ENCODE results near the gene PIGR.

The PIGR gene

DNA sequence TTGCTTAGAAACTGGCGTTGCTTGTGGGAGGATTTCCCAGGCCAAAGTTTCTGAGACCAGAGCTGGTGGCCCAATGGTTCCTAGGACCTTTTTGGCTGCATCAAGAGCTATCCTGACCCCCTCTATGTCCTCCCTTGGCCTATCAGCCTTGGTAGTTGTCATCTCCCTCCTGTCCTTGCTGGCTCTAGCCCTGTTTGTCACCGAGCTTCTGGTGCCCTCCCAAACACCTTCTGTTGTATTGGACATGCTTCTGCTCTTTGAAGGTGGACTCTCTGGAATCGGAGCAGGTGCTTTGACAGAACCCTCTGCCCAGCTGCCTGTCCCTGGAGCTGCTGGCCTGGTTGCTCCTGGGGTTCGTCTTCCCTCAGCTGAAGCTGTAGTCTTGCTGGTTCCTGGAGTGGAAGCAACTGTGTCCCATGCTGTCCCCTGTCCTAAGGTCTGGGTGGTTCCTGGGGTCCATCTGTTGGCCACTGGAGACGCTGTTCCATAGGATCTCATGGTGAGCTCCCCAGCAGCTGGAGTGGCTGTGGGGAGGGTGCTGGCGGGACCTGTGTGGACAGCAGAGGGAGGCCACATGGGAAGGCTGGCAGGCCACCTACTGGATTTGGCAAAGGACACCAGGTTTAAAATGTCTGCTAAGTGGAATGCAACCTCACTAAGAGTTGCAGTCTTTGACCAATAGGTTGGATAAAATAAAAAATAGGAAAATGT is 14.6 kb upstream of the PIGR start:
- no peak for DNase-seq

DNA sequence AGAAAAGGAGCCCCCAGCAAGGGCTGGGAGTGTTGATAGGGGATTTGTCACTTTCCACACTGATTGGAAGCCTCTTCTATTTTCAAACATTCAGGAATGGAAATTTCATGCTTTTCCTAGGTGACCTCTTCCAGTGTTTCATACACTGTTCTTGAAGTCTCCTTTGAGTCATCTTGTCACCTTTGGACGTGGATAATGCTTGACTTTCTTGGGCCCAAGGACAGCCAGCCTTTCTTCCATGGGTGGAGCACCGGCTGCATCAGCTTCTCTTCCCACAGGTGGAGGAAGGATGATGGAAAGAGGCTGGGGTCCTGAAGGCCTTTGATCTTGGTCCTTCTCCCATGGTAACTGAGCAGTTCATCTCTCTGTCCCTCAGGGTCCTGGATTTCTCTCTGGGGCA is 11.9 kb upstream of the PIGR start:
- no peak for DNase-seq

DNA sequence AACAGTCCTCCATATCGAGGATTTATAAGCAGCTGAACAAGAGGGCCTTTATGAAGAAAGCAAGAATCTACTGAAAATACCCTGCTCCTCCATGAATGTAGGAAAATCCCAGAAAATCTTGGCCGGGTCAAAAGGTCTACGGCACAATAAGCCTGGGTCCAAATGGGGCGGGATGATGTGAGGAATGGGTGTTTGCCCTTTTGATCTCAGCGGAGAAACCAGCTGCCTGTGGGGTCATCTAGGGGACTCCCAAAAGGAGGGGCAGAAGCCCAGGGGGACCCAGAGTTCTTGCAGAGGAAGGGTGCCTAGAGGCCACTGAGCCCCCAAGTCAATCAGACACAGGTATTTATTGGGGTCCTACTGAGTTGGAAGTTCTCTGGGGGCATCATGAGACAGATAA is 11.4 kb upstream of the PIGR start:
- no peak for DNase-seq

DNA sequence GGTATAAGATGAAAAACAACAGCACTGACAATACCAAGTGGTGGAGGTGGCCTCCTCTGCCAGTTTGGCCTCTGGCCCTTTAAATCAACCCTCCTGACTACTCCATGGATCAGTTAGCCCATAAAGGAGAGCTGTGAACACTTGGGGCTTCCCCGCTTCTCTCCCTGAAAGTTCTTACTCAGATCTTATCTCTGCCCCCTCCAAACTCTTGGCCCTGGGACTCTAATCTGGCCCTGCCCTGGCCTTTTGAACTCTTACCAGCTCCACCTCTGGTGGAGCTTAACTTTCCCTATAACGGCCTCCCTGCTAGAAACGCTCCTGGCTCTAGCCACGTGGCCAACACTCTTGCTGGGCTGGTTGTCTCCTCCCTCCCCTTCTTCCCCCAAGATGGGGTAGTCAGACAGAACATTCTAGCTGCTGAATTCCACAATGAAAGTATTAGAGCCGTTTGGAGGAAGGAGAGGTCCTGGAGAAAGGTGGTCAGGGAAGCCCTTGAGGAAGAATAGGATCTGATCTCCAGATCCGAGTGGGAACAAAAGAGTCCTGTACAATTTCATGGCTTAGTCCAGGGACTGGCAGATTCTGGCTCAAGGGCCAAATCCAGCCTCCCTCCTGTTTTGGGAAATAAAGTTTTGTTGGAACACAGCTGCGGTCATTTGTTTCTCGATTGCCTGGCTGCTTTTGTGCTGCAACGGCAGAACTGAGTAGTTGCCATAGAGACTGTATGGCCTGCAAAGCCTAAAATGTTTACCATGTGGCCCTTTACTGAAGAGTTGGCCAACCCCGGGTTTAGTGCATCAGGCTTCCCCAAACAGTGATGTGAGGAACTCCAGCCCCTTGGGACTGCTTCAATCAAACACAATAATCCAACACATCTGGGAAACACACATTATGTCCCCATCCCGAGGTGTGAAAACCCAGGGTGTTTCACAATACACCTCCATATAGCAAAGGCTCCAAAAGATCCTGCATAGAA is 9.5 kb upstream of the PIGR start:
- DNase-seq = no peak

DNA sequence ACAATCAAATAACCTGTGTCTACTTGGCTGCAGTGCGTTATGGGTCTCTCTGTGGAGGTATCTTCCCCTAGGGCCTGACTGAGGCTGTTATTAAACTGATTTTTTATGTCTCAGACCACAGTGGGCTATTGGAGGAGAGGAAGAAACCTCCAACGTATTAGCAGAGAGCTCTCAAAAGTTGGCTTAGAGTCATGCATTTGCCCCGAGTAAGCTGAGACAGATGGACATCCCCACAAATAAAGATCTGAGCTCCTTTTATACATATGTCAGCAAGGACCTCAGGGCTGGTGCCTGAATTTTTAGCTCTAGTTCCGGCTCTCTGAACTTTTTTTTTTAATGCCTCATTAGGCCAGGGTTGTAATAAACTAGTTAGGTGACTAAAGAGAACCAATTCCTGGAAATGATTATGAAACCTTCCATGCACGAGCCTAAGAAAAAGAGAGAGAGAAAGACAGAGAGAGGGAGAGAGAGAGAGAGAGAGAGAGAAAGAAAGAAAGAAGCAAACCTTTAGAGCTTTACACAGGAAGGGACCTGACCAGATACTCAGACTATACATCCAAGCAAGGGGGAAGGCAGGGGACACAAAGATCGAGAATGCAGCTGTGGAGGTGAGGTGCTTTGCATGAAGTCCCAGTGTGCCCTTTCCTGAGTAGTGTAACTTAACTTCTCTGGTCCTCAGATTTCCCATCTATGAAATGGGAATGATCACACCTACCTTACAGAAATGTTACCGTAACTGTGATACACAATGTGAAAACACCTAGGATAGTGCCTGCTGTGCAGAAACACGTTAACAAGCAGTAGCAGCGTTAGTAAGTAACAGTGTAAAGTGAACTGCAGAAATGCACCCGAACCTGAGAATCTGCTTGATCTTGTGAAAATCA is 8.4 kb upstream of the PIGR start:
- DNase-seq = no peak

DNA sequence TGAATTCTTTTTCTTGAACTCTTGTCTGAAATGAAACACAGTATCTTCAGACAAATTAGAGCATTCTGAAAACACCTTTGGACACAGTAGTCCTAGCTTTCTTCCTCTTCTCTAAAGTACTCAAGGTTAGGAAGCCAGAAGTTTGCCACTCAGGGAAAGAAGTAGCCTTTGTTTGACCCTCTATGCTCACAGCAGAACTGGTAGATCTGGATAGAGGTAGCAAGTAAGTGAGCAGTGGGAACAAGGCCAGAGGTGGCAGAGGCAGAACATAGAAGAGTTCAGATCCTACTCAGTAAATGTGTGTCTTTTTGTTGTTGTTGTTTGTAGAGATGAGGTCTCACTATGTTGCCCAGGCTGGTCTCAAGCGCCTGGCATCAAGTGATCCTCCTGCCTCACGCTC is 7.4 kb upstream of the PIGR start:
- no peak for DNase-seq

DNA sequence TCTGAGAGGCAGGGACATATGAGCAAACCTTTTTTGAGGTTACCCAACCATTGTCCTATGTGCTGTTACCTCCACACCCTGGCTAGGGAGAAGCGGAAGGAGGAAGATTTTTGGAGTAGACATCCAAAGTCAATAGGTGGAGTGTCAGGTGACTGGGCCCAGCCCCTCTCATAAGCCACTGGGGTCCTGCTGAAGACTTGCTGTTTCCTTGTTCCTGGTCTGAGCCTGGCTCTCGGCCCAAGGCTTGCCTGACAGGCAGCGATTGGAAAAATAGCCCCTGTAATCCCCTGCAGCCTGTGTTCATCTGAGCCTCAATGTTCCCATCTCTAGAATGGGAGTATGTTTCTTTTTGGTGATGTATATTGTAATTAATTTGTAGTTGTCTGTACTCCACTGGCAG is 6.9 kb upstream of the PIGR start:
- no peak for DNase-seq

DNA sequence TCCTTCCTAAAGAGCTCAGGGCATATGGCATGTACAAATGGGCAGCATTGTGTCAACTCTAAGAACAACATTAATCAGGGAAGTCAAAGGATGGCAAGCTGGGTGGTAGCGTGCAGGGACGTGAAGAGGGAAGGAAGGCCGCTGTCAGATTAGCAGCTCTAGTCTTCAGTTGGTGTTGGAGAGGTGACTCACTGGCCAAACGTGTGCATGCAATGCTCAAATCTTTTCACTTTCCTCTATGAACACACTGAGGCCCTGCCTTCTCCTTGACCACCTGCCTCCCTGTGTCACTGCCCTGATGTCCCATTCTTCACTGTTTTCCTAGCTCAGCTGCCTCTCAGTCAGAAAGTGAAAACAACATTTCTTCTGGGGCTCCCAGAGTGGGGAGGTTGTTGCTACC is 5.9 kb upstream of the PIGR start:
- DNase-seq = no peak

DNA sequence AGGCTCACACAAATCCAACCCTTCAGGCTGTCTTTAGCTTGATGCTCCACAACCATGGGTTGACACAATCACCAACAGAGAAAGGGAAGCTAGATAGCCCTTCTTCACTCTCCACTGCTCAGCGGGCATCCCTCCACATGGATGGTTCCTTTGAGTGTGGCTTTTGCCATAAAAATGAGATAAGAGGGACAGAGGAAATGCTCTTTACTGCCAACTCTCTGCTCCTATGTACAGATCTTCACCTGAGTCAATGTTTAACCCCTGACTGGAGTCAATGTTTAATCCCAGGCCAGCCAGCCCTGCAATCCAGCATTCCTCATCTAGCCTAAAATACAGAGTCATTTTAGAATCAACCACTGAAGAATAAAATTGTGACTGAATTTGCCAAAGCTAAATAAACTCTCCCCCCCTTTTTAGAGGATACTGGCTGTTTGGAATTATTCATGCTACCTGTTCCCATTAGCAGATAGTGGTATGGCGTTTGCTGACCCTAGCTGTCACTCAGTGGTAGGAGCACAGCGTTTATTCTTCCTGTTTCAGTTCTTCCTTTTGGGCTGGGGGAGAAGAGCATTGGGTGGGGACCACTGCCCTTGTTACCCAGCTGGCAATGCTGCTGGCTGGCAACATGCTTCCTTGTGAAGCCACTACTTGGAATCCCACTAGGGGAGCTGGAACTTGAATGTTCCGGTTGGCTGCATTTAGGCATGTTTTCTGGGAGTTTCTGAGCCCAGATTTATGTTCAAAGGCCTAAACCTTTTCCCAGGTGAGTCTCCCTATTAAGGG is 5.2 kb upstream of the PIGR start:
- DNase-seq = no peak

DNA sequence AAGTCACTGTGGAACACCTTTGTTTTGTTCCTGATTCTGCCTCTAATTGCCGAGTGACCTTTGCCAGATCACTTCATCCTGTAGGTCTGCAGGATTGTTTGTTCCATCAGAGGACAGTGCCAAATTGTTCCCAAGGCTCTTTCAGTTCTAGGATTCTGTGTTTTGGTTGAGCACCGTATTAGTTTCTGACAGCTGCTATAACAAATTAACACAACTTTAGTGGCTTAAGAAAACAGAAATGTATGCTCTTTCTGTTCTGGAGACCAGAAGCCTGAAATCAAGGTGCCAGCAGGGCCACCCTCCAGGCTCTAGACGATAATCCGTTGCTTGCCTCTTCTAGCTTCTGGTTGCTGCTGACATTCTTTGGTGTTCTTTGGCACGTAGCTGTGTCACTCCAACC is 3.4 kb upstream of the PIGR start:
- DNase-seq = no peak

DNA sequence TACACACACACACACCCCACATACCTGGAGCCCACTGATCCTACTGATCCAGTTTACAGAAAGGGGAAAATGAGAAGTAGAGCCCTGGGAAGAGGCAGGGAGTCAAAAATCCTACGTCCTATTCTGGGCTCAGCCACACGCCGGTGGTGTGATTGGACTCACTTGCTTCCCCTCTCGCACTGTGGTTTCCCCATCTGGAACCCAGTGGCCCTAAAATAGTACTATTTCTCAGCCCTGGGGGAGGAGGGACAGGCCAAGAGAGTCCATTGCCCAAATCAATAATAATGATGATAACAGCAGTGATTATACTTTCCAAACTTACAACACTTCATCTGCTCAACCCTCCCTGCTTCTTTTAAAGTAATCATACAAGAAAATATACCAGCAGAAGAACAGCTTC is 2.9 kb upstream of the PIGR start:
- no peak for DNase-seq

DNA sequence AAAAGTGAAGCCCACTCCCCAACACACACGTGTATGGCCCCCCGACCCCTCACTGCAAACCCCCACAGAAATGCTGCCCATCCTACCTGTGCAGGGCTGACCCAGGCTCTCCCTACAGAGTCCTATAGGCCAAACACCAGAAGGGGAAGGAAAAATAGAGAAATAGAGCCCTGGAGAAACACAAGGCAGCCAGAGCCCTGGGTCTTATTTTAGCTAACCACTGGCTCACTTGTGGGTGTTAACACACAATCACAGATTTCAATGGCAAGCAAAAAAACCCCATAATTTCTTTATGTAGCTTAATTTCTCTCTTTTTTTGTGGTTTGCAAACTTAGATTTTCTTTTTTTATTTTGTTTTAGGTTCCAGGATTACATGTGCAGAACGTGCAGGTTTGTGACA is 989 bp upstream of the PIGR start:
- DNase-seq = no peak

DNA sequence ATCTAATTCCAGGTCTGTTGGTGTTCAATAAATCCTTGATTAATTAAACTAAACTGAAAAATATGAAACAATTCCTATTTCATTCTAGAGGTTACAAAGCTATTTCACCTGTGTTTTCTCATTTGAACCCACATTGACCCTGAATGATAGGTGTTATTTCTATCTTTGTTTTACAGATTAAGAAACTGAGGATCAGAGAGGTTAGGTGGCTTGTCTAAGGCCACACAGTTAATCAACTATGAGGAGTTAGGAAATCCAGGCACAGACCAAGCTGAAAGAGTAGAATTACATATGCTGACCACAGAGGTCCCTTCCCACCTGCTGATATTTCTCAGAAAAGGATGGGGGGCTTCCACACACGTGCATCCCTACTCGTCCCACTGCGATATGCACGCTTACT is 487 bp downstream of the PIGR start:
- DNase-seq = no peak

DNA sequence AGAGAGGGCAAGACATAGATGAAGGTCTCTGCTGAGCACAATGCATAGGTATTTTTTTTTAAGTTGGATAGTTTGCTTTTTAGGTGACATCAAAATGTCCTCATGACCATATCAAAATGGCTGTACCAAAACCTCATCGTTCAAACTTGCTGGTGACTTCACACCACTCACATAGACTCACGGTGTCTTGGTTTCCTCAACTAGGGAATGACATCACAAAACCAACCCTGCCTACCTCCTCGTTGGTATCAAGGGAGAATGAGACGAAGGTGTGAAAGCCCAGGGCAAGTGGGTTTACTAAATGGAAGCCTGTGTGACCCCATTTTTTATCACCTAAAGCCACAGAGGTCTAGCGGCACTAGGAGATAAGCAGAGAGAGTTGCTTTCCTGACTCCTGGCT is 1.6 kb downstream of the PIGR start:
- DNase-seq = no peak

DNA sequence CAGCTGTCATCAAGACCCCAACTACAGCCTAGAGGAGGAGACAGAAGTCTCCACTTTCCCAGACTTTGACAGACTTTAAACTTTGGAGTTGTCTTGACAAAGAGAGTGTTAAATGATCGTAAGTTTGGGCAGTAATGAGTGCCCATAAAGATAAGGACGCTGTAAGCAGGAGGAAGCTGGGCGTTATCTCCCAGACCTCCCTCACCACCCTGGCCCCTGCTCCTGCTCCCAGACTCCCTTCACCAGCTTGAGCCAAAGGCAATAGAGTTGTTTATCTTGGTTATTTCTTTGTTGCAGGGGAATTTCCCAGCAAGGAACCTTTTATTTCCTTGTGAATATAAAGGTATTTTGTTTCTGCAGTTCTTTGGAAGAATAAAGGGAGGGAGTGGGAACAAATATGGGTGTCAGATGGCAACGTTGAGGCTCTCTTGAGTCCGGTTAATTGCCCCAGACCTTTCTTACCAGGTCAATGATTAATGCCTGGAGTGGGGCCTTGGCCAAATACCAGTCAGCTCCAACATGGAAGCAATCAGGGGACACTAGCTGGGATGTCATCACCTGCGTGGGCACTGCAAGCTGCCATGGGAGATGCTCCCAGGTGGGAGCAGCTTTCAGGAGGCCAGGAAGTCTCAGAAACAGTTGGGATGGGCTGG is 4.4 kb downstream of the PIGR start:
- no peak for DNase-seq

DNA sequence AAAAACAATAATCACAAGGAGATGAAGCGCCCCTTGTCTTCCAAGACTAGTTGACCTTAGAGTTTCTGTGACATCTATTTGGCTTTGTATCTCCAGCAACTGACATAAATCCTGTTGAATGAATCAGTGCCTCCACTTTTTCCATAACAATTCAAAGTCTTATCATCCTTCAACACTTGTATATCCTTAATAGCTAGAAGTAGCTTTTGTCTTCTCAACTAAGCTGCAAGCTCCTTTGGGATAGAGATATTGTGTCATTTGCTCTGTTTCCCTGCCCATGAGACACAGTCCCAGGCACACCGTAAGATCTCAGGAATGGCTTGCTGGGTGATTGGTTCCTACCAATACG is 5.7 kb downstream of the PIGR start:
- no peak for DNase-seq

DNA sequence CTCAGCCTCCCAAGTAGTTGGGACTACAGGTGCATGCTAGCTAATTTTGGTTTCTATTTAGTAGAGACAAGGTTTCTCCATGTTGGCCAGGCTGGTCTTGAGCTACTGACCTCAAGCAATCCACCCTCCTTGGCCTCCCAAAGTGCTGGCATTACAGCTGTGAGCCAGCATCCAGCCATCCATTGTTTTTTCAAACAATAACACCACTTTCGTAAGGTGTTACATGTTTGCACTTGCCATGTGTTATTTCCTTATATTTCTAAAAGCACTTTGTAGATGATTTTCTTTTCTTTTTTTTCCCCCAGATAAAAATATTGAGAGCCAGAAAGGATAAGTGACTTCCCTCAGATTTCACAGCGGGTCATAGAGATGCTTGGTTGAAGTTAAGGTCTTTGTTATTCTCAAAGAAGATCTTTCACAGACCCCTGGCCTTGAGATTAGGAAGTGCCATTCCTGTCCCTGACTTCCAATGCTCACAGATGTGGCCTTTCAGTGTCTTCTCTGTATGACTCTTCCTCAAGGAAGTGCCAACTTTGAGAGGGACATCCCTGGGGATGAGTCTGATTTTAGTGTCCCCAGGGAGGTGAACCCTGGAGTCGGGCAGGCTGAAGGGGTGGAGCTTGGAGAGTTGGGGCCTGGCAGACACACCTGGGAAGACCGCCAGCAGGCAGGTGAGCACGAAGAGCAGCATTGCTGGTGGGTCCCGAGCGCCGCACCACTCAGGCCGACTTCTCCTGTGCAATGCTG is 6.3 kb downstream of the PIGR start:
- no peak for DNase-seq

DNA sequence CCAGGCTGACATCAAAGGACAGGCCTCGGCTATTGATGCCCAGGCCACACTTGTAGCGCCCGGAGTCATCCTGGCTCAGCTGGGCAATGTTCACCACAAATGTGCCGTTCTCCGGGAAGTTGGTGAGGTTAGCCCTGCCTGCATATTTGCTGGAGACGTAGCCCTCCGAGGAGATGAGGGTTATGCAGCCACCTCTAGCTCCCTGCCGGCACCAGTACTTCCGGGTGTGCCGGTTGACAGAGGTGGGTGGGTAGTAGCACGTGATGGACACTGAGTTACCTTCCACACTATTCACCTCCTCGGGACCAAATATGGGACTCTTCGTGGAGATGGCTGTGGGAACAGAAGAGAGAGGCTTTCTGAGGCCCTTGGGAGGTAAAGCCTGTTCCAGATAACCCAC is 7.1 kb downstream of the PIGR start:
- DNase-seq = no peak

DNA sequence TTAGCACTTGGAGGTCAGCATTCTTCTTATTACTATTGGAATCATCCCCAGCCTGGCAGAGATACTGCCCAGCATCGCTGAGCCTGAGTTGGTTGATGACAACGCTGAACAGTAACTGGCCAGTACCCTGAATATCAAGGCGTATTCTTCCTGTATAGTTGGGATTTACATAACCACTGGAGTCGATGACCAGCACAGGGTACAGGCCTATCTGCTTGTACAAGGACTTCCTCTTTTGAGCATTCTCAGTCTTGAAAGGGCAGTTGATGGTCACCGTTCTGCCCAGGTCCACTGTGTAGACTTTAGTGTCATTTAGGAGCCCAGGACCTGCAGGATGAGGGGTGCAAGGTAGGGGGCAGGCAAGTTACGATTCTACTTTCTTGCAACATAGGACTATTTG is 8.8 kb downstream of the PIGR start:
- DNase-seq = no peak

DNA sequence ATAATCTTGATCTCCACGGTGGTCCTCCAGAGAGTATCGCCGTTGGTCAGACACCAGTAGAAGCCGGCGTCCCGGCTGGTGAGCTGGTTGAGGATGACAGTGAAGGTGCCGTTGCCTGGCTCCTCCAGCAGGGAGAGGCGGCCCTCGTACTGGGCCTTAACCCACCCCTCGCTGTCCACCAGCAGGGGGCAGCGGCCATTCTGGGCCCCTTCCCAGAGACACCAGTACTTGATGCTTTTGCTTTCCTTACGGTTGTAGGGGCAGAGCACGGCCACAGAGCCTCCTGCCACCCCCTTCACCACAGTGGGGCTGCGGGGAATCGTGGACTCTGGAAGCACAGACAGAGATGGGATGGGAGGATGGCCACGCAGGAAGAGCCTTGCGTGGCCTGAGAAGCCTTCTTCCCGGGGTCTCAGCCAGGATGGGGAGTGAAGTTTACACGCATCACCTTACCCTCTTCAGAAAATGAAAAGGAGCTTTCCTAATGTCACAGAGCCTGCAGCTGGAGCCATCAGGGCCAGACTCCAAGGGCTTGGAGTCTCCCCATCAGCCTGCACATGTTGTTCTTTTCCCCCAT is 10.7 kb downstream of the PIGR start:
- DNase-seq = no peak

DNA sequence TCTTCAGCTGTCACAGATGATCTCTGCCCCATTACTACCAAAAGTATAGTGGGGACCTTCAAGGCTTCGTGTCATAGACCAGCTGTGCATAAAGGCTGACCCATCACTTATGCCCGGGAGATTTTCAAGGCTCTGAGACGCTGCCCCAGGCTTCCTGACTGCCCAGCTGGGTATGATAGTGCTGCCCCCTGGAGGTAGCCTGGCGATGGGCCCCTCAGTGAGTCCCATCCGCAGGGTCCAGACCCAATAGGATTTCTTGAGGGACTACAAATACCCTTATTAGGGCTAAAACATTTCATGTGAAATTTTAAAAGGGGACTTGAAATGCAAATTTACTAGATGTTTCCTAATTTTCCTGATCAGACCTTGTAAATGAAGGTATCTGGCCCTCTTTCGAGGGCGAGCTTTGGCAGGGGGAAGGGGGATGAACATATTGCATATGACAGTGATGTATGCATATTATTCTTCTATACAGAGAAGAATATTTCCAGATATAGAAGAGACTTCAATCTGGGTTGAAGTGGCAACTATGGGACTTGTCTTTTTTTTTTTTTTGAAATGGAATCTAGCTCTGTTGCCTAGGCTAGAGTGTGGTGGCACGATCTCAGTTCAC is 12.8 kb downstream of the PIGR start:
- no peak for DNase-seq

Measured in NCI-H524 (cell line).